NCI-H1105 (cell line): ENCODE data around the gene CYP39A1.

Experiments
- DNase-seq: peaks from one replicate; lab custom pipeline; 2025; lab: John Stamatoyannopoulos, UW

The CYP39A1 gene

GRCh38 chr6:46652603-46653438, at the start of gene CYP39A1, which contains the start of gene SLC25A27:
CYP39A1 (minus strand) TSS chr6:46652818; CDS start chr6:46652582, 236 bp downstream.
SLC25A27 (plus strand) TSS chr6:46652975; CDS start chr6:46653193, 218 bp downstream.
- DNase-seq, result peak; percentile 96

DNA sequence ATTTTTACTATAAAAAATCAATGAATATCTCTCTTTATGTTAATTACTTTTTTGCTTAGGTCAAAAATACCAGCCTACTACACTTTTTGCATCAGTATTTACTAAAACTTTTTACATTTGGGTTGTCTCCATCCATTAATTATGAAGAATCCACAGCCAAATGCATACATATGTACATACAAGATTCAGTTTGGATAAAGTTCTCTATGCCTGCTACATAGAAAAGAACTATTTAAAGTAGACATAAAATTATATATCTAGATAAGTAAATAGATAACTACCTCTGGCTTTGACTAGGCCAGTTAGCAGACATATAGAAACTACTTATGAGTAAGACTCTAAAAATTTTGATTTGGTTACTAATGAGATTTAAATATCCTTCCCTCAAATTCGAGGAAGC, 47.4 kb upstream of the CYP39A1 start:
- no peak for DNase-seq

DNA sequence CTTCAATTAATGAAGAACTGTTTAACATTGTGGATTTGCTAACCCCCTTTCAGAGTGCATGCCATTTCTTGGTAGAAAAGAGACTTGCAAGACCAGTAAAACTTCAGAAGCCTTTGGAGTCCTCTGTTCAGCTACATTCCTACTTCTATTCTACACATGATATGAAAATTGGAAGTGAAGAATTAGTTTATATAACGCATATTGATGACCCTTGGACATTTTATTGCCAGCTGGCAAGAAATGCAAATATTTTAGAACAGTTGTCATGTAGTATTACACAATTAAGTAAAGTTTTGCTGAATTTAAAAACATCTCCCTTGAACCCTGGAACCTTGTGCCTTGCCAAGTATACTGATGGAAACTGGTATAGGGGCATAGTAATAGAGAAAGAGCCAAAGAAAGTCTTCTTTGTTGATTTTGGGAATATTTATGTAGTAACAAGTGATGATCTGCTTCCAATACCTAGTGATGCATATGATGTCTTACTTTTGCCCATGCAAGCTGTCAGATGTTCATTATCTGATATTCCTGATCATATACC, 38.4 kb upstream of the CYP39A1 start:
- no peak for DNase-seq

DNA sequence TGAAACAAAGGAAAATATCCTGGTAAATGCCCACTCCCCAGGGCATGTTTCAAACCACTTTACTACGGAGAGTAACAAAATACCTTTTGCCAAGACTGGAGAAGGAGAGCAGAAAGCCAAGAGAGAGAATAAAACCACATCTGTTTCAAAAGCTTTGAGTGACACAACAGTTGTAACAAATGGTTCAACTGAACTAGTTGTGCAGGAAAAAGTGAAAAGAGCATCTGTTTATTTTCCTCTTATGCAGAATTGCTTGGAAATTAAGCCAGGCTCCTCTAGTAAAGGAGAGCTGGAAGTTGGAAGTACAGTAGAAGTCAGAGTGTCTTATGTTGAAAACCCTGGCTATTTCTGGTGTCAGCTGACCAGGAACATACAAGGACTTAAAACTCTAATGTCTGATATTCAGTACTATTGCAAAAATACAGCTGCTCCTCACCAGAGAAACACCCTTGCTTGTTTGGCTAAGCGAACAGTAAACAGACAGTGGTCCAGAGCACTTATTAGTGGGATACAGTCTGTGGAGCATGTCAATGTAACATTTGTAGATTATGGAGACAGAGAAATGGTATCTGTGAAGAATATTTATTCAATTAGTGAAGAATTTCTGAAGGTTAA, 37.6 kb upstream of the CYP39A1 start:
- DNase-seq, result no peak

- DNase-seq, result no peak
Observed at GRCh38 chr6:46689657-46690056, 37.0 kb upstream of the CYP39A1 start.

GRCh38 chr6:46688966-46689335, 36.3 kb upstream of the CYP39A1 start:
- DNase-seq, result no peak

DNA sequence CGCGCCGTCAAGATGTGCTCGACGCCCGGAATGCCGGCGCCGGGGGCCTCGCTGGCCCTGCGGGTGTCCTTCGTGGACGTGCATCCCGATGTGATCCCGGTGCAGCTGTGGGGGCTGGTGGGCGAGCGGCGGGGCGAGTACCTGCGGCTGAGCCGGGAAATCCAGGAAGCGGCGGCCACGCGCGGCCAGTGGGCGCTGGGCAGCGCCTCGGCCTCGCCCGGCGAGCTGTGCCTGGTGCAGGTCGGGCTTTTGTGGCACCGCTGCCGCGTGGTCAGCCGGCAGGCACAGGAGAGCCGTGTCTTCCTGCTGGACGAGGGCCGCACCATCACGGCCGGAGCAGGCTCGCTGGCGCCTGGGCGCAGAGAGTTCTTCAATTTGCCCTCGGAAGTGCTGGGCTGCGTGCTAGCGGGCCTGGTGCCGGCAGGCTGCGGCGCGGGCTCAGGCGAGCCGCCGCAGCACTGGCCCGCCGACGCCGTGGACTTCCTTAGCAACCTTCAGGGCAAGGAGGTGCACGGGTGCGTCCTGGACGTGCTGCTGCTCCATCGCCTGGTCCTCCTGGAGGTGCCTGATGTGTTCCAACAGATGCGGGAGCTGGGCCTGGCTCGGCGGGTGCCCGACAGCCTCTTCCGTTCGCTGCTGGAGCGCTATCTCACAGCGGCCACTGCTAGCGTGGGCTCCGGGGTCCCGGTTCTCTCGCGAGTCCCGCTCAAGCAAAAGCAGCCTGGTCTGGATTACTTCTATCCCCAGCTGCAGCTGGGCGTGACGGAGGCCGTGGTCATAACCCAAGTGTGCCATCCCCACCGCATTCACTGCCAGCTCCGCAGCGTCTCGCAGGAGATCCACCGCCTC, 35.7 kb upstream of the CYP39A1 start:
- DNase-seq, result no peak

DNA sequence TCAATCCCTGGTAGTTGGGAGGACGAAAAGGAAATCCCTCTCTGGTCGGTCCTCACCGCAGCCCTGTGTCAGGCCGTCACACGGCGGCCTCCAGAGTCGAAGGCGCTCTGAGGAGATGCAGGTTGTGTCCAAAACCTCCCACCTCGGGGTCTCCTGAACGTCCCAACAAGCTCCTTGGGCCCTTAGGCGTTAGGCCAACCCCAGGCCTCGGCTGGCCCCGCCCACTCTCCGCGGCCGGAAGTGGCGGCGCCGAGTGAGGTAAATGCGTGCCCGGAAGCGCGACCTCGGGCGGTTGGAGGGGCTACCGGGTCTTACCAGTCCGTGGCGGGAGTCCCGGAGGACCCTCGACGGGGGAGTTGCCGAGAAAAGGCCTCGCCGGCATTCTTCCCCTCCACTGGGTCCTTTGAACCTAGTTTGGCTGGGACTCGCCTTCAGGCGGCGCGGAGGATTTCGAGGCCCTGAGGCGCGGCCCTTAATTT, 35.0 kb upstream of the CYP39A1 start, which contains the start of gene TDRD6:
TSS of gene TDRD6 (plus strand) at position 267 of the 479 bp plus-strand sequence. CDS start 244 bp downstream, outside the sequence.
- no peak for DNase-seq

- DNase-seq, result no peak
Observed at GRCh38 chr6:46684771-46685170, 32.2 kb upstream of the CYP39A1 start.

- no peak for DNase-seq
Observed at GRCh38 chr6:46677314-46677654, 24.7 kb upstream of the CYP39A1 start.

DNA sequence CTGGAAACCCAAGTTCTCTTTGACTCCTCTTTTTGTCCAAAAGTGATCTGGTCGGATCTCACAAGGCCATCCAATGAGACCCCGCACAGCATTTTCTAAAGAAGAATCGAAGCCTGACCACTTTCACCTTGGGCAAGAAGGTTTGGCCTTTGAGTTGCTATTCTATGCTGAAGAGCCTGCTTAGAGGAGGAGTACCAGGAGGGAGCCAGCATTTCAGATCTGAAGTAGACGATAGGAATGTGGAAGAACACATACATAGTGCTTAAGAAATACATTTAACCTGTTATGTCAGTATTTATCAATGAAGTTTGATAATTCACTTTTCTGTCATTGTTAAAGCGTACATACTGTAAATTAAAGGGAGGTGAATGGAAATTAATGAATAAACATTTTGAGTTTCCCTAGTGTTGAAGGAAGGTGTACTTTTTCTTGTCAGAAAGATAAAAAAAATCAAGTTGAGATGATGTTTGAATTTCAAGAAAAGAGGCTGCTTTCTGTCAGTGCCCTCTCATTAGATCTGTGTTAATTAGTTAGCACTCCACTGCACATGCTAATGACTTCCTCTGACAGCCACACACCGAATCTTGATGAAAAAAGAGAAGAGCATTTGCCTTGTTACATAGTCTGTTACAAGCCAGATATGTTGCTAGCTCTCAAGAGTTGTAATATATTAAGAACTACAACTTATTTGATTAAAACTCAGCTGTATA, 24.1 kb upstream of the CYP39A1 start:
- DNase-seq, result no peak

DNA sequence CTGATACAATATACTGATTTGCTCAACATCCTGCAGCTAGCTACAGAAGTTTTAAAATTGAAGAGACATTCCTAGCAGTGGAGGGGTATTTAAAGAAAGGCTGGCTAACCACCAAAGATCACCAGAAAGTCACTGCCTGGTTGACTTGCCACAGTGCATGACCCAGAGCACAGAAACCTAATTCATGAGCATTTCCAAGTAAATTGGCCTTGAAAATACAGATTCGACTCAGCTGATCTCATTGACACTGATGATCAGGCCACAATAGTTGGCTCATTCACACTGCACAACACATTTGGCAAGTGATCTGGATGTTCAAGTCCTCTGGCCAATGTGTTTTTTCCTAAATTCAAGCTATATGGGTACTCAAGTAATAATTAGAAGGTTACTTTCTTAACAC, 21.8 kb upstream of the CYP39A1 start:
- no peak for DNase-seq

GRCh38 chr6:46667377-46667776, 14.8 kb upstream of the CYP39A1 start:
- DNase-seq, result no peak

GRCh38 chr6:46661483-46661882, 8.9 kb upstream of the CYP39A1 start:
- no peak for DNase-seq

DNA sequence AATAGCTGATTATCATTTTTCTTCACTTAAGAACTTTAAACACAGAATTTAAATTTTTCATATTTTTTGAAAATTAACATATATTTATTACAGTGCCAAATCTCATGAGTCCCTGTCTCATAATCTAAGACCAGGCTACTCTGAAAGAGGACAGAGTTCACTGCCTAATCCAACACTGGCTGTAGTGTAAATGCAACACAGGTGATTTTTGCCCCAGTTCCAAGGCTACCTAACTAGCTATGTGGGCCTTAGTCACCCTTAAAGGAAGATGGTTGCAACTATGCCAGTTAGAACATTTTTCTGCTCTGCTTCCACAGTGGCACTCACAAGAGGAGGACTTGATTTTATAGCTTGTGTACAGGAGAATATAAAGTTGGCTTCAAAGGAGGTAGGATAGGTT, 5.0 kb upstream of the CYP39A1 start:
- no peak for DNase-seq

GRCh38 chr6:46655803-46656202, 3.2 kb upstream of the CYP39A1 start:
- DNase-seq, result no peak

DNA sequence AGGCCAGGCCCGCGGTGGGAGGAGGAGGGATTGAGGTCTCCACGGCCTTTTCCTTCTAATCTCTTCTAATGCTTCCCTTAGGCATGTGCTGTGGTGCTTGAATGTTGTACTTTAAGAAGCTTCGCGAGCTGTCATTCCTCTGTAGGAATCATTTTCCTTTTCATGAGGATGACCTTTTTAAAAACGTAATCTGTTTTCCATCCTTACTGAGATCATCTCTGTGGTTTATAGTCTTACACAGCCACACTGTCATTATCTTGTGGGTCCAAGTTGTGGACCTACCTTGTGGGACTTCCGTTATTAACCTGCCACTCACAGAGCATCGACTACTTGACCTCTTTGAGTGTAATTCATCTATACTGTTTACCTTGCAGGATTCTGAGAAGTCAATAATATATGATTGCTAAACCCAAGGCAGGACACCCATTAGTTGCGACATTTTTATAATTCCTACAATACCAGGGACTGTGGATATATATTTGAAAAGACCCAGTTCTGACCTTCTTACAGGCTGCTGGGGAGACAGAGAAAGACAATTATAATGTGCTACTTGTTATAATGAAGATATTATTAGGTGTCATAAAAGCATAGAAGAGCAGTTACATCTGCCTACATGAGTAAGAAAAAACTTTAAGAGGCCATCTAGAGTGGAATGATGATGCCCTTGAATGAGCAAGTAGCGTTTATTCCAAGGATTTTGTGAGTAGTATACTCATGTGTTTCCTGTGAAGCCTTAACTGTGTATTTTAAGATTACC, 999 bp upstream of the CYP39A1 start:
- DNase-seq, result no peak

GRCh38 chr6:46652232-46652602, 401 bp downstream of the CYP39A1 start:
- no peak for DNase-seq

DNA sequence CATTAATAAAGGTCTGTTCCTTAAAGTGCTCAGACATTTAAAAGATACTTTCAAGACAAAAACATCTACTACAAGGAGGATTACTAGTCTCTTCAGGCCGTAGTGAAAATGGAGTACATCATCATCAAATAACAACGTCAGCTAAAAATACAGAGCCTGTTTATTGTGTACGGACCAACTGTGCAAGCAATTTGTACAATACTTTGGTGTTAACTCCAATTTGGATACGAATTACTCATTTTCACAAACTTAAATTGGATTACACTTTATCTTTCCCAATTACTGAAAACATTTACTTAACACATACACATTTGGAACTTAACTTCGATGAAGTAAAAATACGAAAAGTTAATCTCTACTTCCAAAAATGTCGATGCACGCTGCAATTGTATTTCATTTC, 802 bp downstream of the CYP39A1 start:
- DNase-seq, result peak; percentile 1

DNA sequence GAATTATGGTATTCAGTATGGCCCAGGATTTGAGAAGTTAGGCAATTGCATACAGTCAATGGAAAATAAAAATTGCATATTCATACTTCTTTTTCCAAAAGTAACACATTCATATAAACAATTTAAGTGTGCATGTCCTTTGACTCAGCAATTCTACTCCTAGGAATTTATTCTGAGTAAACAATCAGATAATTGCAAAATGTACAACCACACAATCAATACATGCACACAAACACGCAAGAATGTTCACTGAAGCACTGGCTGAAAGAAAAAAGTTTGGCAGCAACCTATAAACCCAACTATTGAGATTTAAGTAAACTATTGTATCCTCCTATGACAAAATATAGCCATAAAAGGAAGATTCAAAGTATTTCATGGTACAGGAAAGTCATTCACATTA, 1.6 kb downstream of the CYP39A1 start:
- no peak for DNase-seq
